GM18519 (cell line): ENCODE results near the gene SEMA6A.

Source experiments
- ATAC-seq: cut with Tn5 transposase; IDR thresholded peaks from one replicate; pipeline ENCODE4 v1.9.1; 2021; ENCODE audit warnings: mild to moderate bottlenecking, moderate library complexity; ENCODE audit not compliant: unreplicated experiment, low FRiP score

SEMA6A gene

DNA sequence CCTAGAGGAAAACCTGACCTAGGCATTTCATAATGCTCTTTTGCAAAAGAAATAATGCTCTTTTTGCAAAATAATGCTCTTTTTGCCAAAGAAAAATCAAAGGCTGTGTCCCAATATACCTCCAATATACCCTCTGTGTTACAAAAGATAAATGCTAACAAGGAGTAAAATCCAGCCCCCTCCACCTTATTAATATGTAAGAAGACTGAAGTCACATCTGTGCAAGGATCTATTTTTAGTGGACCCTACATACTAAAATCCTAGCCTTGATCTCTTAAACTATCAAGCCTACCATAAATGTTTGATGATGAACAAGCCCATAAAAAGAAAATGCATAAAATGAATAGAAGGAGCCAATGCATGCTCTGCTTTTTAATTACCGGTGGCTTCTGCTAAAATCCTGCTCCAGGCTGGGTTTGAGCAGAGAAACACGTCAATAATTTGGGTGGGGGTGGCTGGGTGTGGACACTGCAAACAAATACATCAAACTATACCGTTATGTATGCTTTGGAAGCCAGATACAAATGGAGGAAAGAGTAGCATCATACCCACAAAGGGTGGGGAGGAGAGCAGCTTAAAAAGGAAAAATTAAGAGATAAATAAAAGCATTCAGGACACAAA, 131.6 kb downstream of the SEMA6A start:
- no peak for ATAC-seq

DNA sequence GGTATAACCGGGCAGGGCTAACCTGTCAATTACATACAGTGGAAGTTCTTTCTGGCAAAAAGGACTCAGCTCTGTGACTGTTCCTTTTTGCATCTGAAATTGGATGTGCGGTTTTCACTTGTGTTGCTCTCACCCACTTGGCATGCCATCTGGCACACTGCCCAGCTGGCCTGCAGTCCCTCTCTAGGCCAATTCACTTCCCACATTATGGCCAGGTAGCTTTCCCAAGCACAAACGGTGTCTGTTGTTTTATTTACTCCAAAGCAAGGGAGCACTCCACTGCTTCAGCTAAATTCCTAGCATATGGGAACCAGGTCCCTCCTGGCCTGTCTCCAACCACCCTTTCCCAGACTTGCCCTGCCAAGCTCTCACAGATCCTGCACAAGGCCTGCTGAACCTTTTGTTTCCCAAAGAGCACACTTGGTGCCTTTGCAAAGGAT, 132.5 kb downstream of the SEMA6A start:
- ATAC-seq: no peak

DNA sequence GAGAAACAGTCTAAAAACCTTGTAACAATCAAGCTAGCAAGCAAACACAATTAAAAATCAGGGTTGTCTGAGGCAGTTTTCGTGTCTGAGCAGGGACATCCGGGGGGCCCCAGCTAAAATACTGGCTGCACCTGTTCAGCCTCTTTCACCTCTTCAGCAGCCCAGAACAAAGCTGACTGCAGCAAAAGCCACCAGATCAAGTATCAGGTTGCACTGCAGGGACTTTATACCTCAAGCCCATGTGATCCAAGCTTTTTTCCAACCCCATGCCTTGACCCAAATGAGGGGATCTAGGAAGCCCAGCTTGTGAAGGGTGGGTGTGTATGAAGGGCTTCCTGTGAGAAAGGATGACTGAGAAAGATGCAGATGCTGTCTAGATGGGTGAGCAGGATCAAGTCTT, 133.4 kb downstream of the SEMA6A start:
- ATAC-seq: no peak

DNA sequence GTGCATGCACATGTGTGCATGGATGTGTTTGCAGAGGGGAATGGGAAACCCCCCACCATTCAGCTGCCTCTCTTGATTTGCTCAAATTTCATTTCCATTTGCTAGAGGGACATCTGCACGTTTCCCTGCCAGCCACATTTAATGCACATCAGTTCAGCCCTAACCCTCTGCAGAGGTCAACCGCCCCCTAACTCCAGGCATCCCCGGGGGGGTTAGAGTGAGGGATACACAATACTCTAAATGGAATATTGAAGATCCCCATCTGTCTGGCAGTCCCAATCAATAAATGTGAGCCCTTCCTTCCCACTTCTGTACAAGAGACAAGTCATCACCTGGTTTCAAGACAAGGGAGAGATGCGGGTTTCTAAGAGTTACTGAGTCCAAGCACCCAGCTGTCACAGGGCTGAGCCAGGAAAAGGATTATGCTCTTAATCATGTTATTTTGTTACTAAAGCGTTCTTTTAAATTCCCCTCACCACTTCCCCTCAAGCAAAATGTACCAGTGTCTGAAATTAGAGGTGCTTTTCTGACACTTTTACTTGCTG, 134.1 kb downstream of the SEMA6A start:
- ATAC-seq: no peak

DNA sequence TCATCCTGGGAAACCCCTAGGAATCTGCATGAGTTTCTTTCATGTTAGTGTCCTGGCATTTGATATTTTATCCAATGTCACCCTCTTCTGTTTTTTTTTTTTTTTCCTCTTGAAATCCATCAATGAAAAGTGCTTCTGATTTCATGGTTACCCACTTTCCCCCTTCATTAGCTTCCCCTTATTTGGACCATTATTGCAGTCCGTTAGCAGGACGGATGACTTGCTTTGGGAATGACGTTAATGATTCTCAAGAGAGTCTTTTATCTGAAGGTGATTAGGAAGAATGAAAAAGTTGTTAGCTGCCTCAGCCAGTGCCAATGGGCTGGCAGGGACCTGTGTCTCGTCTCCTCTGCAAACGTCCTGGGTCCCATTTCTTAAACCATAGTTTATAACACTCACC, 134.7 kb downstream of the SEMA6A start:
- no peak for ATAC-seq

DNA sequence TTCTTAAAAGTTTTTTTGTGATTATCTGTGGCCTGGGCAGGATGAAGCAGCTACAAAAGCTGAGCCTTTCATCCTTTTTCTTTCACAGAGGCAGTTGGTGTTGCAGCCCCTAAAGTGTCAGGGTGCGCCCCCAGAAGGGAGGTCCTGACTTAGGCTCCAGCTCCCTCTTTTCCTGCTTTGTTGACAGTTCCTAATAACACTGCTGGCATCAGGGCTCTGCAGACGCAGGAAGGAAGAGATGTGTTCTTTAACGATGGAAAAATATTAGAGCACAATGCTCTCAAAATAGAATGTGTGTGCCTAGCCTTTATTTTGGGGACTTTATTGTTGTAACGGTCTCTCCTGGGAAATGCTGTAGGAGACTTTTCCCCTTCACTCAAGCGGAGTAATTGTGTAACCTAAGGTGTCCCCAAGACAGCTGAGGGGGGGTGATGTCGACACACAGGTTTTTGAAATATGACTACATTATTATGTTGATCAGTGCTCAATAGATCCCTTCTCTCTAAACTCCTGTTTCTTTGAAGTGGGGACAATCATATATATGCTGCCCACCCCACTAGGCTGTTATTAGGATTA, 135.6 kb downstream of the SEMA6A start:
- ATAC-seq: no peak

DNA sequence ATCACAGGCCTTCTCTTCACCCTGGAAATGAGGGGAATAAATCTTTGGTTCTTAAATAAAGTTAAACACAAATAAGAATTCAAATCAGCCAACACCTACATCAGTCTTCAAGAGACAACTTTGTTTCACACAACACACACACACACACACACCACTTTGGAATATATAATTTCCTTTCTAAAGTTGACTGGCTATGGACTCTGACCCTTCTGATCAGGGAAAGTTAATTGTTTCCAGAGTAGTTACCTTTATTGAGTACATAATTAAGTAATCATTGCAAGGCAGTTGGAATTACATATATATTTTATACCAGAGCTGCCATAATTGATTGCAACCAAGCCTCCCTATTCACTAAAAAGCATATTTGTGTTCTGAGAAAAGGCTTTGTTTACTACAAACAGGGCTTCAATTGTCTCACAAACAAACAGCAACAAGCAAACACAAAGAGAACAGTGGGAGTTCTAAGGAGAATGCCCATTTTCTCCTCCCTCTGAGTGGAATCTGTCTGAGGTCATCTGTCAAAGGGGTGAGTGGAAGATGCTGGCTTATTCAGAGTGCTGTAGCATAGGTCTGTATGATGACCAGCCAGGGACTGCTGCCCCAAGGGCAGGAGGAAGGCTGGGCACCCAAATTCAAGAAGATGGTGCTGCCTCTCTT, 136.6 kb downstream of the SEMA6A start:
- no peak for ATAC-seq

DNA sequence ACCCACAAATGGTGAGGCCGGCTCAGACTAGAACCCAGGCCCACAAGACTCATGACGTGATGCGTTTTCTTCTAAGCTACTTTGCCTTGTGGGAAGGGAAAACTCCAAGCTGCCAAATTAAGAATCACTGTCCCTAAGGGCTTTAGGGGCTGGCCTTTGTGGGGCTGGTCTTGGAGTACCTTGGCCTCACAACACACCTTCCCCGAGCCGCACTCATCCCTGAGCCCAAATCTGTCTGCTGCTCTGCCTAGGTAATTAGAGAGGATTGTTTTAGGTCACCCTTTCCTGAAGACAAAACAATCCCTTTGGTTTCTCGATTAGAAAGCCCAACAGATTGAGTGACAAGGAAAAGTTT, 137.3 kb downstream of the SEMA6A start:
- no peak for ATAC-seq

DNA sequence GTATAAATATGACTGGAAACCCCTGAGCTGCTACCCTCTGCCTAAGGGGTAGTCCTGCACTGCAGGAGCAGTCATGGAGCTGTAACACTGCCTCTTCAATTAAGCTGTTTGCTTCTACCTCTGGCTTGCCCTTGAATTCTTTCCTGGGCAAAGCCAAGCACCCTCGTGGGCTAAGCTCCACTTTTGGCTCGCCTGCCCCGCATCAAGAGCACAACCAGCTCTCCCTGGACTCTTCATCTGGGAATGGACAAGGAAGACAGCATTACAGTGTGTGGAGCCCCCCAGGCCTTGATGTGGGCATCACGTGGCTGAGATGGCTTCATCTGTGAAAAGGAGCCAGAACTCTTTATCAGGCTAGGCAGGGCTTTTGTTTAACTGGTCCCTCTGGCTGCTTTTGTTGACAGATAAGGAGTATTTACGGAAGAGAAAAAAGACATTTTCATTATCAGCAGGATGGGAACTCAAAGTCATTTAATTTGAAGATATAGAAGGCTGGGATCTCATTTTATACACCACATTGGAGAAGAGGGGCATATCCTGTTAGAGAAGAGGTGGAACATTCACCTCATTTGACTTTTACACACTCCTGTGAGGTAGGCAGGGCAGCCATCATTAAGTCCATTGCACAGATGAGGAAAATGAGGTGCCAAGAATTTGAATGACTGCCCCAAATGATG, 137.8 kb downstream of the SEMA6A start:
- no peak for ATAC-seq

DNA sequence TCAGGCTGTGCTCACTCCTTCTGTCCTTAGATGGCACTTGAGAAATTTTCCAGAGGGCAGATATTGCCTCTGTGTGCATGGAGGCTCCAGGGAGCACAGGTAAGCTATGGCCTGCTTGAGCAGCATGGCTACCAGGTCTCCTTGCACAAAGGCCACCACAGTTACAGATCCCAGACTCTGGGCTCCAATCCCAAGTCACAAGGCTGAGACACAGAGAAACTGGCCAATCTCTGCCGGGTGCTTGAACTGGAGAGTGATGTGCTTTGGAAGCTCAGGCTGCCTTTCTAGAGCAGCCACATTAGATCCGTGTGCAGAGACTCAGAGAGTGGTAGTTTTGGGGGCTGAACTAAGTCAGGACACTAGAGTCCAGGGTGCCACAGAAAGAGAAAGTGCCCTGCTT, 145.7 kb downstream of the SEMA6A start:
- no peak for ATAC-seq

DNA sequence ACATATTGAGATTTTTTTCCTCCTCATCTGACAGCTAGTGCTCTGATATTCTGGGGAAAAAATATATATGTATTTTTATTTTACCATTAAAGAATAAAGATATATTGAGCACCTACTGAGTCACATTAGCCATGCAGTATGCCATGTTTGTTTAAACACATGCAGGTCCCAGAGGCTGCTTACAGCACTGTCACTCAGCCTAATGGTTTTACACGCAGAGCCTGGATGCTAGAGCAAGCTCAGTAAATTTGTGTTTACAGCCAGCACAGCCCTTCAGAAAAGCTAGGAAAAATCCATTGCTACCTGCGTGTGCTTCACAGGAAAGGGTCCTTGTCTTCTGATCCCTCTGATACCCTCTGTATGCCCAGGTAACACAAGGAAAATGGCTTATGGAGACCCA, 146.2 kb downstream of the SEMA6A start:
- no peak for ATAC-seq

DNA sequence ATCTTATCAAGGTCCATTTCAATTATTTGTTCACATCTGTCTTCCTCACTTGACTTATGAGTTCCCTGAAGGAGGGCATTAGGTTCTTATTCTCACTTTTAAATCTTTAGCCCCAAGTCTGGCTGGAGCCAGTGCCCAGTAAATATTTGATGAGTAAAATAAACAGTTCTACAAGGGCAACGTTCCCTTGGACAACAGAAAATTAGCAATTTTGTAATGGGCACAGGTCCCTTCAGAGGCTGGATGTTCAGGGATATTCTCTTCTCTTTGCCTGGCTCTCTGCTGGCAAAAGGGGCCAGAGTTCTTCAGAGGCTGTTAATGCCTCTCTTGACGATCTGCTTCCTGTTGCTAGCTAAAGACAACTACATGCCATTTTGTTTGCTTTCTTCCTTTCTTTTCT, 149.7 kb downstream of the SEMA6A start:
- no peak for ATAC-seq

DNA sequence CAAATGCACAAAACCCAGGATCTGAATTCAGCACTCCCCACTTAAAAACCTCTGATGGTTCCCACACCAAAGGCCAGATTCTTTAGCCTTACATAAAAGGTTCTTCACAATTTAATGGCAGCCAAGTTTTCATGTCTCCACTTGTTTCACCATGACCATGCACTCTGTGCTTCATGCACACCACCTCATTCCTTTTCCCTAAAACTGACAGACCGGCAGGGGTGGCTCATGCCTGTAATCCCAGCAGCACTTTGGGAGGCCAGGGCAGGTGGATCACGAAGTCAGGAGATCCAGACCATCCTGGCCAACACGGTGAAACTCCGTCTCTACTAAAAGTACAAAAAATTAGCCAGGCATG, 150.4 kb downstream of the SEMA6A start:
- no peak for ATAC-seq

DNA sequence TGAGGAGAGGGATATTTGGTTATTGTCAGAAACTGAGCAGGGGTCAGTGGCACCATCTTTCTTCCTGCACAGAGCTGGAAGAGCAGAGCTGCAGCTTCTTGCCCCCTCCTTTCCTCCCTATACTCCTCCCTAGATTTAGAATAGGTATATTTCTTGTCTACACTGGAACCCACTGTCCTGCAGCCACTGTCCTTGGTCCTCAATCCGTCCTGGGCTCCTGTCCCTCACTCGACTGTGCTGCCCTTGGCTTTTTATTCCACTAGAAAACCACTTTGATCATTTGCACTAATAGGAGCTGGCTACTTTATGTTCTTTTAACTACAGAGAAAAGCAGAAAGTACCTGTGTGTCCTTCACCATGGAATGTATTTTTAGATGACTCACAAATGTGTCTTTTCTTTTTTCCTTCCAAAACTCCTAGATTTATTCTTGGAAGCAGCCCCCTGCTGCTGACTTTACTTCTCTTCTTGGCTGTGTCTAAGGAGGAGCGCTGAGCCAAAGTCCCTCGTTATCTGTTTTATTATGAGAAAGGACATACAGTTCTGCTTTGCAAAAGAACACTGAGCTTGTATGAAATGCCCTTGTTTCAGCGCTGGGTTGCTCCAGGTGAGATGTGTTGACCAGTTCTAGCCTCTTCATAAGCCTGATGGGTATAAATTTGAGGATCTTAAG, 150.9 kb downstream of the SEMA6A start:
- ATAC-seq: no peak

DNA sequence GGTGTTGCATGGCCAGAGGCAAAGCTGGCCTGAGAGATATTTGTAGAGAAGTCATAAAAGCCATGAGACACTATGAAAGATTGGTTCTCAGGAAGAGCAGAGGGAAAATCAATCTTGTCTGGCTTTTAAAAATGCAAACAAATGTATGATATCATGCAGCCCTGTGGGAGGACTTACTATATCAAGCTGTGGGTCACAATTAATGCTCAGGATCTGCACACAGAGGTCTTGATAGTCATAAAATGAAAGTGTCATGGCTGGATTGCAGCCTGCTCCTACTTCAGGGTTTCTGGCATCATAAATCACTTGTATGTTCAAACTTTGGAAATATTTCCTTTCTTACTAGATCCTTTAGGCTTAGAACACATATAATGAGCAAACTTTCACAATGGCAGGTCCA, 151.5 kb downstream of the SEMA6A start:
- no peak for ATAC-seq

DNA sequence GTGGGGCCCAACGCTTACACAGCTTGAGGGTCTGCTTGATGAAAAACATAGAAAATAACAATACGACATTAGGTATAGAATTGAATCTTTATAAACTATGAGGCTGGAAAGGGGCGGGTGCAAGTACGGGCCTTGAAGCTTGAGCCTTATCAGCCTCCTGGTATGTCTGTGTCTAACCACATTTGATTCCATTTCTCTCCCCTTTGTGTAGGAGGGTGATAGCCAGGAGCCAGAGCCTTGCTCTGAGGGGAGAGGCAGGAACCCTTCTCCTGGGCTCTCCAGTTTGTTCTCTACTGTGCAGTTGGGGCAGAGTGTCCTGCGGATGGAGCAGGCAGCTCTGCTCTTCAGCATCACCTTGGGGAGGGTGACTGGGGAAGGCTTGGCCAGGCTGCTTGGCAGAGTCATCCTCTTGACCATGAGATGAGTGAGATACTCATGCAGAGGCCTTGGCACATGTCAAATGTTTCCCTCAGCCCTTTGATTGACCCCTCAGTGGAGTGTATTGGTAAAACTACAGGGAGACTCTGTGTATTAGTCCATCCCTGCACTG, 153.5 kb downstream of the SEMA6A start:
- ATAC-seq: no peak

DNA sequence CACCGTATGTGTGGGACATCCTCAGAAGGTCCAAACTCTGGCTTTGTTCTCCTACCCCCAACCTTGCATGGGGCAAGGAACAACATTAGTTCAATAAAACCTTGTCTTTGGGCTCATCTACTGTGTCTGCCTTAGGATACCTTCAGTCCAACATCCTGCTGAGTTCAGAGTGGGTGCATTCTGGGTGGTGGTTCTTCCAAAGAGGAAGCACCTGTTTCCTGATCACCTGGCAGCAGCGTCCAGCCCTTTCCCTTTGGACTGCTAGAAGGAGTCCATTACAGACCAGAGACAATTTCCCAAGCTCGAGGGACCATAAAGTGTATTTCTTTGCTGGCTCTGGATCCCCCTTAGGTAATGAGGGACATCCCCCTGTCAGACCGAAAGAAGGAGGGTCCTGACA, 154.1 kb downstream of the SEMA6A start:
- ATAC-seq: no peak

DNA sequence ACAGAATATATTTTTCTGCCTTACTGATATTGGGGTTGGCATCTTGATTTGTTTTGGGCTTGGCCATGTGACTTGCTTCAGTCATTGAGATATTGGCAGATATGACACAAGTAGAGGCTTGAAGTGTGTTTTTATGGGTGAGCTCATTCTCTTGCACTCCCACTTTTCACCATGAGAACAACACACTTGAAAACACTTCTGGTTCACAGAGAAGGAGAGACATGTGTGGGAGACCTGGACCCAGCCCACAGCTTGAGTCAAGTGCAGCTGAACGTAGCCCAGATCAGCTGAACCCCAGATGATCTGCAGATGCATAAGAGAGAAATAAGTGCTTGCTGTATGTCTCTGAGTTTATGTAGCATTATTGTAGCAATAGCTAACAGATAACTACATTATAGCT, 155.4 kb downstream of the SEMA6A start:
- ATAC-seq: no peak

DNA sequence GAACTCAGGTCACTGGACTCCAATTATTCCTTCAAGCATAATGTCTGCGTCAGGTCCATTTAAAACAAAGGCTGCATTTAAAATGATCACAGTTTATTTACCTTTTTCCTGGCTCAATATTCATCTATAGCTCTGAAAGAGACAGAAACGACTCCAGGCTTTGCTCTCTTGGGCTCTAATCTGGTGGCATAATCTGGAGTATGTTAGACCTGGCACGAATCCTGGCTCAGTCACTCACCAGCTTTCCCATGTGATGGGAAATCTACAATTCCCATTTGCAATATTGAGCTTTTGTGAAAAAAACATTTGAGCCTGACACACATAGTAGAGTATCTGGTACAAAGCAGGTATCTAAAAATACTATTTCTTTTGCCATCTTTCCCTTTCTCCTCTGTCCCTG, 155.8 kb downstream of the SEMA6A start:
- ATAC-seq: no peak

DNA sequence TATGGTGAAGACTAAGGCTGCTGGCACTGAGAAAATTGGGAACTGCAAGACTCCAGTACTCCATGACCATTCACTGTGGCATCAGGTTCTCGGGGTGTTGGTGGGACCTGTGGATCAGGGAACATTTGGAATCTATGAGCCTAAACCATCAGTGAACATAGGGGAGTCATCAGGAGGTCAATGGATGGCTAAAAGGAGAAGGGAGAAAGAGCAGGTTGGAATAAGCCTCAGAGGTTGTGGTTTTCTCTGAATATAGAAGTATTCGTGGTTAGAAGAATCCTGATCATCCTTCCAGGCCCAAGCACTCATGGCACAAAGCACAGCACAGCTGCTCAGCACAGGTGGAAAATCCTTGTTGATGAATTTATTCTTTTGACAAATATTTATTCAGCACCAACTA, 156.6 kb downstream of the SEMA6A start:
- no peak for ATAC-seq

DNA sequence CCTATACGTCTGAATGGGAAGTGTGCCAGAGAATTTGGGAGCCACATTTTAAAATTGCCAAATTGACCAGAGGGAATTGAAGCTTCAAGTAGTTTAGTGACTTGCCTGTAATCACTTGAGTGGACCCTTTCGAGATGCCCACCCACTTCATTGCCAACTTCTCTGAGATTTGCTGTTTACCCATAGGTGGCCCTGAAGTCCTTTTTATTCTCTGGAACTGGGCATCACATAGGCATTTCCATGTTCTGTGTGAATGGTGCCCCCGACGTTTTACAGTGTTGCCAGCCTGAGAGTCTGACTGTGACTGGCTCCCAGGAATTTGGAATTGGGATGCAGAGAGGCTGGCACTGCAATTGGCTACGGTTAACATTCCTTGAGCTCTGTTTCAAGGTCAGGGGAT, 158.6 kb downstream of the SEMA6A start:
- no peak for ATAC-seq
